ENCODE data around the gene ADM2.

DNA sequence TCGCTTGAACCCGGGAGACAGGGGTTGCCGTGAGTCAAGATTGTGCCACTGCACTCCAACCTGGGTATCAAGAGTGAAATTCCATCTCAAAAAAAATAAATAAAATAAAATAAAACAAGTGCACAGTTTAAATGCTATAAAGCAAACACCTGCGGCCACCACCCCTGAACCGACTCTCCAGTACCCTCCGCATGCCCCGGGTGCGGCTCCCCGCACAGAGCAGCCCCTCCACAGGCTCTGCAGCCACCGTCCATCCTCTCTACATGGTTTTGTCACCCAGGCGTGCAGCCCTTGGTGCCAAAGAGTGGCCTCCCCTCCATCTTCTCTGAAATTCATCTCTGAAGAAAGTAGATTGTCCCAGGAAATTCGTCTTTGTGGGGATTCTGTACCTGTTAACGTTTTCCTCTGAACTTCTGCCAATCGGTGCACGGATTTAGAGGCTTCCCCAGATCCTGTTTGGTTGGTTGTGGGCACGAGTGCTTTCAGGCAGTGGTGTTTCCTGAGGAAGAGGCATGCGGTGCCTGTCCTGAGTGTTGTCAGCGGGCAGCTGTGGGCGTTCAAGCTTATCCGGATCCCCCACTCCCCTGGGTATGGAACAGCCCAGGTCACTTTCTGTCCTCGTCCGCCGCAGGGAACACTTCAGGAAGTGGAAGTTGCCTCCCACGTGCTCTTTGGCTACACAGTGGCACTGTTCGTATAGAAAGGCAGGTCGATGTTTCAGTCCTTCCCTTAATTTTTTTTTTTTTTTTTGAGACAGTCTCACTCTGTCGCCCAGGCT lies 9.4 kb downstream of the ADM2 start:
- TF ChIP-seq, protein P1, sequence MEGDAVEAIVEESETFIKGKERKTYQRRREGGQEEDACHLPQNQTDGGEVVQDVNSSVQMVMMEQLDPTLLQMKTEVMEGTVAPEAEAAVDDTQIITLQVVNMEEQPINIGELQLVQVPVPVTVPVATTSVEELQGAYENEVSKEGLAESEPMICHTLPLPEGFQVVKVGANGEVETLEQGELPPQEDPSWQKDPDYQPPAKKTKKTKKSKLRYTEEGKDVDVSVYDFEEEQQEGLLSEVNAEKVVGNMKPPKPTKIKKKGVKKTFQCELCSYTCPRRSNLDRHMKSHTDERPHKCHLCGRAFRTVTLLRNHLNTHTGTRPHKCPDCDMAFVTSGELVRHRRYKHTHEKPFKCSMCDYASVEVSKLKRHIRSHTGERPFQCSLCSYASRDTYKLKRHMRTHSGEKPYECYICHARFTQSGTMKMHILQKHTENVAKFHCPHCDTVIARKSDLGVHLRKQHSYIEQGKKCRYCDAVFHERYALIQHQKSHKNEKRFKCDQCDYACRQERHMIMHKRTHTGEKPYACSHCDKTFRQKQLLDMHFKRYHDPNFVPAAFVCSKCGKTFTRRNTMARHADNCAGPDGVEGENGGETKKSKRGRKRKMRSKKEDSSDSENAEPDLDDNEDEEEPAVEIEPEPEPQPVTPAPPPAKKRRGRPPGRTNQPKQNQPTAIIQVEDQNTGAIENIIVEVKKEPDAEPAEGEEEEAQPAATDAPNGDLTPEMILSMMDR (IDR thresholded peaks at IDR 0.05; ENCODE audit: low read depth, low read length, poor library complexity, severe bottlenecking) = no peak
- TF ChIP-seq EZH2phosphoT487 (IDR thresholded peaks at IDR 0.05; ENCODE audit: borderline replicate concordance, low read length) = no peak
